HCT116 (cell line): Measurements from ENCODE around the gene KIRREL1. TPM values are rescaled to one million over a fixed set of nuclear protein-coding genes. Genes with fewer than 3 reads are reported as not detected.
A peak's percentile ranks its signal among the peaks of the same experiment; 100 is the strongest.

Source experiments
- ATAC-seq: fragments of 200-7000 bp; cut with Tn5 transposase; 2 replicates; pipeline ENCODE4 v1.9.1; 2020; ENCODE audit warnings: mild to moderate bottlenecking, moderate library complexity
- Bru-seq: library from RNA; stranded (reverse); fragments of 400-500 nt; gene quantifications from one replicate; lab custom pipeline; 2021; lab: Mats Ljungman, UMichigan
- BruChase-seq, 2 experiments: library from RNA; stranded (reverse); fragments of 400-500 nt; gene quantifications; one replicate each; lab custom pipeline; 2021; lab: Mats Ljungman, UMichigan
- BruUV-seq: library from RNA; stranded (reverse); fragments of 400-500 nt; replicated peaks from 2 replicates; lab custom pipeline; 2021; lab: Mats Ljungman, UMichigan
- CTCF ChIA-PET: fragments of 300-600 bp; sonication (Branson Sonifier 250); formaldehyde crosslinking; loops from one replicate; lab custom pipeline; 2021; ENCODE audit warnings: antibody characterized with exemption; lab: Charles Lee
- POLR2A ChIA-PET: fragments of 300-600, 350-600 bp; sonication (Branson Sonifier 250); formaldehyde crosslinking; loops from one replicate; lab custom pipeline; 2021; ENCODE audit warnings: antibody characterized with exemption; lab: Charles Lee
- RAD21 ChIA-PET, 2 experiments: fragments of 300-600 bp; sonication (Branson Sonifier 250); formaldehyde crosslinking; loops; one replicate each; lab custom pipeline; 2023; ENCODE audit warnings: low total read pairs in 2 of 2; ENCODE audit not compliant: uncharacterized antibody in 2 of 2, unreplicated experiment in 2 of 2, low non-redundant PET in 1 of 2; lab: Charles Lee
- DNase-seq: peaks from one replicate; pipeline ENCODE4 v3.0.0-alpha.2; 2010; ENCODE audit warnings: low read depth, low spot score
- H2AFZ ChIP-seq: fragments of 200-600 bp; shearing (Covaris generic), sonication (generic); 2 replicates; pipeline ENCODE4 v1.6.1; 2017; ENCODE audit warnings: low read depth, mixed run types, mixed read lengths, antibody characterized with exemption, low read length; ENCODE audit not compliant: poor library complexity, severe bottlenecking
- H3K27ac ChIP-seq: 2 replicates; pipeline ENCODE4 v1.5.1; 2012; ENCODE audit warnings: low read depth, low read length
- H3K27me3 ChIP-seq: fragments of 200-600 bp; sonication (generic); 2 replicates; pipeline ENCODE4 v1.6.1; 2016; ENCODE audit warnings: mixed run types, low read length, mixed read lengths; ENCODE audit not compliant: insufficient read depth
- H3K36me3 ChIP-seq, 2 experiments: fragments of 200-500 bp in 1 of 2; fragments of 200-600 bp in 1 of 2; sonication (Bioruptor generic) in 1 of 2; sonication (generic) in 1 of 2; 2 replicates each; pipeline versions ENCODE4 v1.5.1 to v1.6.1; 2014 to 2016; ENCODE audit warnings: low read length in 2 of 2, inconsistent platforms in 1 of 2, mixed read lengths in 1 of 2, mixed run types in 1 of 2; ENCODE audit not compliant: insufficient read depth in 2 of 2, control insufficient read depth in 1 of 2
- H3K4me1 ChIP-seq, 2 experiments: fragments of 200-600 bp in 1 of 2; sonication (generic) in 1 of 2; 2 replicates each; pipeline versions ENCODE4 v1.5.1 to v1.6.1; 2012 to 2017; ENCODE audit warnings: low read length in 2 of 2, inconsistent platforms in 1 of 2, mild to moderate bottlenecking in 1 of 2, mixed read lengths in 1 of 2, mixed run types in 1 of 2, moderate library complexity in 1 of 2; ENCODE audit not compliant: insufficient read depth in 2 of 2, control insufficient read depth in 1 of 2
- H3K4me2 ChIP-seq: fragments of 200-600 bp; sonication (generic); 2 replicates; pipeline ENCODE4 v1.6.1; 2017; ENCODE audit warnings: mixed run types, low read length, mixed read lengths
- H3K4me3 ChIP-seq, 2 experiments: fragments of 200-600 bp in 1 of 2; sonication (generic) in 1 of 2; replicated peaks in 1 of 2; 2 replicates each; pipeline ENCODE4 v1.5.1; 2011 to 2016; ENCODE audit warnings: low read length in 2 of 2, control low read depth in 1 of 2, low read depth in 1 of 2, mild to moderate bottlenecking in 1 of 2, mixed read lengths in 1 of 2, mixed run types in 1 of 2
- H3K79me2 ChIP-seq: fragments of 200-600 bp; sonication (generic); 2 replicates; pipeline ENCODE4 v1.6.1; 2017; ENCODE audit warnings: mild to moderate bottlenecking, mixed run types, low read length, moderate library complexity, mixed read lengths; ENCODE audit not compliant: insufficient read depth
- H3K9ac ChIP-seq: fragments of 200-600 bp; sonication (generic); 2 replicates; pipeline ENCODE4 v1.6.1; 2016; ENCODE audit warnings: low read length, mixed read lengths
- H3K9me2 ChIP-seq: fragments of 200-600 bp; sonication (generic), shearing (Covaris generic); 2 replicates; pipeline ENCODE4 v1.6.1; 2017; ENCODE audit warnings: mixed run types, mild to moderate bottlenecking, moderate library complexity; ENCODE audit not compliant: insufficient read depth
- H3K9me3 ChIP-seq, 2 experiments: fragments of 200-500 bp in 1 of 2; fragments of 200-600 bp in 1 of 2; sonication (Bioruptor generic) in 1 of 2; sonication (generic) in 1 of 2; 2 replicates each; pipeline ENCODE4 v1.6.1; 2014 to 2017; ENCODE audit warnings: low read length in 2 of 2, mixed read lengths in 2 of 2, inconsistent platforms in 1 of 2, low read depth in 1 of 2, mild to moderate bottlenecking in 1 of 2, mixed run types in 1 of 2, moderate library complexity in 1 of 2; ENCODE audit not compliant: control insufficient read depth in 1 of 2, insufficient read depth in 1 of 2
- H4K20me1 ChIP-seq: fragments of 200-600 bp; sonication (generic), shearing (Covaris generic); 2 replicates; pipeline ENCODE4 v1.6.1; 2017; ENCODE audit warnings: mixed run types, mild to moderate bottlenecking, moderate library complexity; ENCODE audit not compliant: insufficient read depth
- CEBPB ChIP-seq: IDR thresholded peaks from 2 replicates; pipeline ENCODE4 v1.6.1; 2012; ENCODE audit warnings: low read depth
- CTCF ChIP-seq, 3 experiments: fragments of 200-600 bp in 1 of 3; sonication (generic) in 1 of 3; IDR thresholded peaks in 2 of 3; conservative IDR thresholded peaks in 1 of 3; 2 replicates each; pipeline ENCODE4 v1.5.1; 2012 to 2017; ENCODE audit warnings: low read depth in 2 of 3, low read length in 2 of 3, antibody characterized with exemption in 1 of 3, borderline replicate concordance in 1 of 3, control low read depth in 1 of 3, mild to moderate bottlenecking in 1 of 3, mixed read lengths in 1 of 3, mixed run types in 1 of 3, moderate library complexity in 1 of 3; ENCODE audit not compliant: insufficient read depth in 1 of 3
- ELF1 ChIP-seq: IDR thresholded peaks from 2 replicates; pipeline ENCODE4 v1.6.1; 2012; ENCODE audit warnings: low read depth, borderline replicate concordance
- EZH2phosphoT487 ChIP-seq: fragments of 200-600 bp; IDR thresholded peaks from 2 replicates; pipeline ENCODE4 v1.6.1; 2018; ENCODE audit warnings: antibody characterized with exemption, borderline replicate concordance
- FOSL1 ChIP-seq: IDR thresholded peaks from 2 replicates; pipeline ENCODE4 v1.6.1; 2012; ENCODE audit warnings: low read depth
- MAX ChIP-seq: IDR thresholded peaks from 2 replicates; pipeline ENCODE4 v1.6.1; 2012
- POLR2AphosphoS5 ChIP-seq: IDR thresholded peaks from 2 replicates; pipeline ENCODE4 v1.6.1; 2011; ENCODE audit warnings: mild to moderate bottlenecking, low read depth, low read length, moderate library complexity
- SIN3A ChIP-seq: IDR thresholded peaks from 2 replicates; pipeline ENCODE4 v1.6.1; 2012; ENCODE audit warnings: low read depth
- SP1 ChIP-seq: IDR thresholded peaks from 2 replicates; pipeline ENCODE4 v1.6.1; 2012; ENCODE audit warnings: low read depth
- YY1 ChIP-seq: IDR thresholded peaks from 2 replicates; pipeline ENCODE4 v1.6.1; 2011; ENCODE audit warnings: low read length, low read depth, moderate library complexity, mild to moderate bottlenecking; ENCODE audit not compliant: insufficient replicate concordance; ENCODE audit errors: extremely low read depth
- ZBTB33 ChIP-seq: IDR thresholded peaks from 2 replicates; pipeline ENCODE4 v1.6.1; 2011; ENCODE audit warnings: mild to moderate bottlenecking, low read length, moderate library complexity; ENCODE audit not compliant: insufficient replicate concordance; ENCODE audit errors: extremely low read depth
- ZFX ChIP-seq: fragments of 450-650 bp; IDR thresholded peaks from 2 replicates; pipeline ENCODE4 v1.6.1; 2017
- ZNF274 ChIP-seq: fragments of 200-500 bp; sonication (Bioruptor generic); IDR thresholded peaks from 2 replicates; pipeline ENCODE4 v1.6.1; 2014; ENCODE audit warnings: mild to moderate bottlenecking, low read depth, low read length, inconsistent platforms
- intact Hi-C: fragments of 100-400 bp; cut with micrococcal nuclease; formaldehyde crosslinking; loops from 2 replicates; pipeline ENCODE4 v1.10.0; 2022
- long read RNA-seq: library from polyadenylated mRNA; unstranded; transcript quantifications from one replicate; pipeline ENCODE4 v2.0.0, GENCODE V29; 2021; ENCODE audit not compliant: unreplicated experiment
- polyA plus RNA-seq: library from polyadenylated mRNA; unstranded; fragments of >200 nt; gene quantifications from 2 replicates; pipeline ENCODE4 v1.2.1, GENCODE V29; 2012; ENCODE audit warnings: missing spikeins
- total RNA-seq: library from RNA; stranded (reverse); gene quantifications from one replicate; pipeline ENCODE4 v1.2.1, GENCODE V29; 2021; ENCODE audit not compliant: unreplicated experiment

The KIRREL1 gene
- total RNA-seq (20.0 TPM), Bru-seq, nascent RNA (percentile 77 among the genes with signal in this experiment), BruChase-seq, experiment 1, labeled RNA remaining after a 6-hour chase (percentile 78 among the genes with signal in this experiment), BruChase-seq, experiment 2, labeled RNA remaining after a 2-hour chase (percentile 77 among the genes with signal in this experiment)
- polyA plus RNA-seq, result 12.6 and 14.3 TPM in 2 replicates
- long read RNA-seq, partial matches to known transcripts, result 14 of 22 reads
- long read RNA-seq, other reads (novel, unspliced or antisense), result 6 of 22 reads

- ChIA-PET POLR2A (interaction anchor here (0.7 to 1.3 kb wide), 6 partner anchors 11 to 156 kb away, joined by 3 to 5 read pairs (median 4); no protein-coding TSS in a partner anchor), CTCF (interaction anchor here (0.9 to 5.5 kb wide), 8 partner anchors 12 to 125 kb away, joined by 3 to 223 read pairs (median 12); no protein-coding TSS in a partner anchor)
- H3K36me3 ChIP-seq, result no peaks in the 10 kb centered on the region
- DNase-seq, result no peak
- ATAC-seq, result peak; percentile 76
- no peaks in the 10 kb centered on the region for H3K9me2 ChIP-seq
- peak within 1 kb of the TSS; percentile 64; the same call in 1 of the 2 replicates for H3K27ac ChIP-seq
- no TSS peak for BruUV-seq
- H3K9me3 ChIP-seq, result no peaks in the 10 kb centered on the region
- 0 out of 2 replicates have a peak, but pooled peaks cover 2% of the 10 kb centered on the region for H3K27me3 ChIP-seq
- peaks cover 47% of the 10 kb centered on the region for H3K79me2 ChIP-seq
- intact Hi-C loops, result no loop called here
- TF ChIP-seq CTCF (IDR thresholded peaks at IDR 0.05 in 2 of 3, conservative IDR thresholded peaks at IDR 0.05 in 1 of 3; ENCODE audit: borderline replicate concordance in 1 of 3, insufficient read depth in 1 of 3, low read depth in 2 of 3, low read length in 2 of 3), result no peak
- TF ChIP-seq YY1, result no peak
- TF ChIP-seq ZBTB33, result no peak
- TF ChIP-seq ZNF274, result no peak
- no peak for TF ChIP-seq SP1
- TF ChIP-seq ELF1, result no peak
- TF ChIP-seq CEBPB, result no peak
- TF ChIP-seq SIN3A, result no peak
- peak; percentile 57 for TF ChIP-seq MAX
- TF ChIP-seq EZH2phosphoT487, result no peak
- peak; percentile 51; the same call in 1 of the 2 replicates for TF ChIP-seq ZFX
- TF ChIP-seq POLR2AphosphoS5, result peak; percentile 92
- no peak for TF ChIP-seq FOSL1
- TF ChIP-seq, all 23 proteins: peak for 3
- H3K4me1 ChIP-seq, result peaks cover 10 to 26% of the 10 kb centered on the region in 2 experiments; a peak in 3 of 4 replicates
- RAD21 ChIA-PET, result interaction anchor here (0.7 to 2.0 kb wide), 6 partner anchors 87 to 132 kb away, joined by 3 to 18 read pairs (median 8); no protein-coding TSS in a partner anchor
- H3K9ac ChIP-seq, result peak within 1 kb of the TSS; percentile 92
- H4K20me1 ChIP-seq, result no peaks in the 10 kb centered on the region
- peak within 1 kb of the TSS; percentile 53 for H2AFZ ChIP-seq
- peak within 1 kb of the TSS; percentile 87 to 93 for H3K4me3 ChIP-seq
- peak within 1 kb of the TSS; percentile 93 for H3K4me2 ChIP-seq
These were observed at the start of gene KIRREL1 for GRCh38 chr1:157993147-157993917. Gene KIRREL1 (plus strand): TSS chr1:157993645. CDS start chr1:157993677, 32 bp downstream.
